Right hindlimb (tissue), 1 donor: ENCODE data around the gene KLHL14.
"Not testable (repeated sequence)": the region's sequence is repeated elsewhere in the genome, so short reads cannot be mapped to it uniquely, and the experiment has no call there.

Experiments
- DNase-seq: peaks from one replicate; pipeline ENCODE4 v3.0.0-alpha.2; 2018

The KLHL14 gene, protein sequence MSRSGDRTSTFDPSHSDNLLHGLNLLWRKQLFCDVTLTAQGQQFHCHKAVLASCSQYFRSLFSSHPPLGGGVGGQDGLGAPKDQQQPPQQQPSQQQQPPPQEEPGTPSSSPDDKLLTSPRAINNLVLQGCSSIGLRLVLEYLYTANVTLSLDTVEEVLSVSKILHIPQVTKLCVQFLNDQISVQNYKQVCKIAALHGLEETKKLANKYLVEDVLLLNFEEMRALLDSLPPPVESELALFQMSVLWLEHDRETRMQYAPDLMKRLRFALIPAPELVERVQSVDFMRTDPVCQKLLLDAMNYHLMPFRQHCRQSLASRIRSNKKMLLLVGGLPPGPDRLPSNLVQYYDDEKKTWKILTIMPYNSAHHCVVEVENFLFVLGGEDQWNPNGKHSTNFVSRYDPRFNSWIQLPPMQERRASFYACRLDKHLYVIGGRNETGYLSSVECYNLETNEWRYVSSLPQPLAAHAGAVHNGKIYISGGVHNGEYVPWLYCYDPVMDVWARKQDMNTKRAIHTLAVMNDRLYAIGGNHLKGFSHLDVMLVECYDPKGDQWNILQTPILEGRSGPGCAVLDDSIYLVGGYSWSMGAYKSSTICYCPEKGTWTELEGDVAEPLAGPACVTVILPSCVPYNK

GRCh38 chr18:32772581-32773381 is at the start of gene KLHL14:
Gene KLHL14, minus strand, starts transcription at chr18:32773023. Its CDS starts 2,432 bp downstream, at chr18:32770591.
- DNase-seq: no peak

DNA sequence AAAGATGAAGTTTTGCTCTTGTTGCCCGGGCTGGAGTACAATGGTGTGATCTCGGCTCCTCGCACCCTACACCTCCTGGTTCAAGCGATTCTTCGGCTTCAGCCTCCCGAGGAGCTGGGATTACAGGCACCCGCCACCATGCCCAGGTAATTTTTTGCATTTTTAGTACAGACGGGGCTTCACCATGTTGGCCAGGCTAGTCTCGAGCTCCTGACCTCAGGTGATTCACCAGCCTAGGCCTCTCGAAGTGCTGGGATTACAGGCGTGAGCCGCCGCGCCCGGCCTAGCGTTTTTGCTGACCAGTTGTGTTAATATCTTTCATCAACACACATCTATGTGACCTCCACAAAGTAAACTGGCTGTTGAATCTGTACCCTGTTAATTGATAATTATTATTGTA is 49.4 kb upstream of the KLHL14 start:
- no peak for DNase-seq

GRCh38 chr18:32815881-32816280 is 43.1 kb upstream of the KLHL14 start:
- no peak for DNase-seq

DNA sequence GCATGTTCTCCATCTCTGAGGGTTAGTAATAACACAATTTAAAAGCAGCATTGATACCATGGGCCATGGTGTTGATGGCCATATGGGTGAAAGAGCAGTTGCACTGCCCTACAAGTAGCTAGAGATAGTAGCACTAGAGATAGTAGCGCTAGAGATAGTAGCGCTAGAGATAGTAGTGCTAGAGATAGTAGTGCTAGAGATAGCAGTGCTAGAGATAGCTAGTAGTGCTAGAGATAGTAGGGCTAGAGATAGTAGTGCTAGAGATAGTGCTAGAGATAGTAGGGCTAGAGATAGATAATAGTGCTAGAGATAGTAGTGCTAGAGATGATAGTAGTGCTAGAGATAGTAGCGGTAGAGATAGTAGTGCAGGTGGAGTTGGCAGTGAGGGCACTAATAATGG is 39.5 kb upstream of the KLHL14 start:
- DNase-seq: no peak

DNA sequence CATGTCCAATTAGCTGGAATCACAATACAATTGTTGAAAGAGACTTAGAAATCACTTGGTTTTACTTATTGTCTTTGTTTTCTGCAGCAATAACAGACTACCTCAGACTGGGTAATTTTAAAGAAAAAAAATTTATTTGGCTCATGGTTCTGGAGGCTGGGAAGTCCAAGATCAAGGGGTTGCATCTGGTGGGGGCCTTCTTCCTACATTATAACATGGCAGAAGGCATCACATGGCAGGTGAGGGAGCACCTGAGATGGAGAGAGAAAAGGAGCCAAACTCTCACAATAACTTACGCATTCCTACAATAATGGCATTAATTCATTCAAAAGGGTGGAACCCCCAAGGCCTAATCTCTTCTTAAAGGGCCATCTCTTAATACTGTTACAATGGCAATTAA is 37.5 kb upstream of the KLHL14 start:
- DNase-seq: no peak

- no peak for DNase-seq
These were observed 32.5 kb upstream of the KLHL14 start for GRCh38 chr18:32805354-32805753.

- no peak for DNase-seq
These were observed 31.5 kb upstream of the KLHL14 start for GRCh38 chr18:32804134-32804888.

DNA sequence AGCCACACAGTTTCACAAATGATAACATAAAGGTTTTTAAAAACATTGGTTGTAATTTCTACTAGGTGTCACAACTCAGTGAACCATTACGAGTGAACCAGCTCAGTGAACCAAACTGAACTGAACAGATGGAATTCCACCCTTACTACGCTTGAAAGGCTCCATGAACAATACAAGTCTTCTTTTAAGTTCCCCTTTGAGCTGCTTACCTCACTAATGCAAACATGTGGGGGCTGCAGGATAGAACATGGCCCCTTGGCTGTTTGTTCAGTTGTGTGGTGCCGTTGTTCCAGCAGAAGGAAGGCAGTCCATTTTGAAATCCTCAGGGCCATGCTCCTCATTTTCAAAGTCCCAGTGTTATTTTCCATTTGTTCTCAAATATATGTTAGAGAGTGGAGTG is 30.7 kb upstream of the KLHL14 start:
- no peak for DNase-seq

DNA sequence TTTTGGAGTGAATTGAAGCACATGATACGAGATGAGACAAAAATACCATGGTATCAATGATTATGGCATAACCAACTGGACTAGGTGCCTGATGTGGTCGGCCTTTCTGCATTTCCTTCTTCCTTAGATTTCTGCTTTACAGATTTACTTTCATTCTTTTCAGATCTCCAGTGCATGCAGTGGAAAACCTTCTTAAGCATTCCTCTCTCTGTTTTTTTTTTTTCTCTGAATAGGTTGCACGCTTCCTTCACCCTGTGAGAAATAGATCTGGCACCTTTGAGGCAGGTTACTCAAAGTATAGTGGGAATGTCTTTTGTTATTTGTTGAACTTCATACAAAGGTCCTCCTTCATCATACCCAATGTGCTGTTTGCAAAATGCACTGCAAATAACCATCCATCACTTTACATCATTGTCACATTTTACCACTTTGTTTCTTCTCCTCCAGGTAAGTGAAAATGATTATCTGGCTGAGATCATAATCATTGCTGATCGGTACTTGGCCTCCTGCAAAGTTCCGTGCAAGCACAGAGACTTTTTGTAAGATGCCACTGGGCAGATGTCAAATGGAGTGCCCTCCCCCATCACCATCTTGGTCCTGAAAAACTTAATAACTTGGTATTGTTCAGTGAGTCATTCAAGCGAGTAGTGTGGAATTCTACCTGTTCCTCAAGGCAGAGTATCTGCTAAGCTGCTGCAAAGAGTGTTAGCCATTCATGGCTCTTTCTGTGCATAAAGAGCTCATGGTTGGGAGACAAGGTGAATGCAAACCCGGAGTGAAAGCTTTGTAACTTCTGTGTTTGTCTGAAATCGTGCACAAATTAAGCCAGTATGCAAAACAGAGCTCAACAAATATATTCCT is 30.0 kb upstream of the KLHL14 start:
- DNase-seq: no peak

GRCh38 chr18:32801228-32801627 is 28.4 kb upstream of the KLHL14 start:
- no peak for DNase-seq

- no peak for DNase-seq
These were observed 25.6 kb upstream of the KLHL14 start for GRCh38 chr18:32798209-32798960.

- DNase-seq: not testable (repeated sequence)
These were observed 21.8 kb upstream of the KLHL14 start for GRCh38 chr18:32794667-32795066.

DNA sequence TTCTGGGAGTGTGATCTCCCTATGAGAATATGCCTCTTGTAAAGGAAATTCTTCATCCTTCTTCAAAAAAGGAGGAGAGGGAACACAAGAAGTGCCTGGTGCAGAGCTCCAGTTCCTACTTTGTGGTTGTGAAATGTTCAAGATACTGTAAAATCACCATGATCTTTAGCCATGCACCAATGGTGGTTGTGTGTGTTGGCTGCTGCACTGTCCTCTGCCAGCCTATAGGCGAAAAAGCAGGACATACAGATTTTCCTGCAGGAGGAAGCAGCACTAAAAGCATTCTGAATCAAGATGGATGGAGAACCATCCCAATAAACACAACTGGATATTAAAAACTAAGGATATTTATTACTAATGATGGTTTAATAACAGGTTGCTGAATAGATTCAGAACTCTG is 6.2 kb upstream of the KLHL14 start:
- DNase-seq: no peak

GRCh38 chr18:32777049-32777448 is 4.2 kb upstream of the KLHL14 start:
- peak; percentile 26 for DNase-seq

- DNase-seq: peak; percentile 30
These were observed 3.7 kb upstream of the KLHL14 start for GRCh38 chr18:32776561-32776960.

DNA sequence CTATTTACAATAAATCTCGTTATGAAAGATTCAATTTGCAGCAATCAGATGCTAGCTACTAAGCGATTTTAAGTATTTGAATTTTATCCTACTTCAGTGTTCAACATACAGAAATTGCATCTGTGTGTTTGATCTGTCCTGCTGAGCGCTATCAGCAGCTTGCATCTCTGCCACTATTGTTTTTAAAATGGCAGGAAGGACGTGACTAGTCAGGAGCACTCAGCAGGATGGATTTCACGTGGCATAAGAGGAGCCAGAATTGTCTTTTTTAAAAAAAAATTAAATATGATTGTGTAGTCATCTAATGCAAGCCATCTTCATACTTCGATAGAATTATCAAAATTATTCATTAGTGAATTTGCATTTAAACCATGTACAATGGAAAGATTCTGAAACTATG is 2.8 kb upstream of the KLHL14 start:
- no peak for DNase-seq

DNA sequence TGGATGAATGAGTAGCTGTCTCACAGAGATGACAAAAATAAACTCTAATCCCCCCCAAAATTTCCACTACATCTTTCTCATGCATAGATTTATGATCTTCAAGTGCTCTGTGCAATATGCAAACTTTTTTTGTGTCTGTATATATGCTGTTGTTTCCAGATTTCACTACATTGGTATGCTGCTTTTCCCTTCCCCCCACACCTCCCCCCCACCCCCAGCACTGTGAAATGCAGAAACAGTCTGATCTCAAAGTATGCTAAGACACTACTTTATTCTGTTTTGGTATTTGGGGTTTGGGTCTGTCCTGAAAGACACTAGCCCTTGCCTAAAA is 524 bp upstream of the KLHL14 start:
- DNase-seq: no peak

- peak; percentile 65 for DNase-seq
These were observed 797 bp downstream of the KLHL14 start for GRCh38 chr18:32771871-32772580.

DNA sequence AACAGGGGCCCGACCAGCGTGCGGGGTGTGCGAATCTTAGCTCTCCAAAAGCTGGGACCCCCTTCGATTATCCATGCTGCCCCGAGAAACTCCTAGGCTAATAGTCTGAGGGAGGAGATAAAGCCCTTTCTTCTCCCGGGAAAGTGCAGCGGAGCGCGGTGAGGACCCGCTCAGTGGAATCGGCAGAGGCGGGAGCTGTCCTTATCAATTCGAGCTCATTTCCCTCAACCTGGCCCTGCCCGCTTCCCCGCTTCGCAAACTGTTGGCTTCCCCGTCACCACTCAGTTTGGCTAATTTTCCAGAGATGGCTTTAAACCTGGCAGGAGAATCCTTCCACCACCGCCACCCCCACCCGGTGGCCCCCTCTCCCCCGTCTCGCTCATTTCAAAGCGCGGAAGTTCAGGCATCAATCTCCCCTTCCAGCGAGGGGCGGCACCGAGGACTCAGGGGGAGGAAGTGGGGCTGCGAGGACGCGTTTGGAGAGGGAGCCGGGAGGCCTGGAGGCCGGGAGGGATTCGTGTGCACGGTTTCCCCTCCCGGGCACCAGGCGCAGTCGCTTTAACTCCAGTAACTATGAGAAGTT is 1.6 kb downstream of the KLHL14 start:
- DNase-seq: peak; percentile 43

GRCh38 chr18:32770666-32771168 is 2.1 kb downstream of the KLHL14 start:
- peak; percentile 25 for DNase-seq
